GM18951 (cell line): ENCODE results near the gene TMEM170A.
"Not testable (repeated sequence)": the region's sequence is repeated elsewhere in the genome, so short reads cannot be mapped to it uniquely, and the experiment has no call there.

ENCODE experiments used
- POLR2A ChIP-seq: IDR thresholded peaks from 4 replicates; pipeline ENCODE4 v1.6.1; 2011; ENCODE audit warnings: mild to moderate bottlenecking; ENCODE audit not compliant: insufficient read length, insufficient read depth; ENCODE audit errors: extremely low read depth
- in situ Hi-C: fragments of 300-500 bp; cut with MboI; formaldehyde crosslinking; loops from one replicate; pipeline ENCODE4 v1.12.0; 2022; ENCODE audit warnings: low sequenced_read_pairs, mixed read lengths, inconsistent platforms; ENCODE audit not compliant: unreplicated experiment

TMEM170A gene

GRCh38 chr16:75455677-75456076 lies 8.8 kb downstream of the TMEM170A start:
- in situ Hi-C loops = no loop called here
- TF ChIP-seq POLR2A = no peak

GRCh38 chr16:75452464-75453190 lies 11.9 kb downstream of the TMEM170A start:
- no peak for TF ChIP-seq POLR2A
- in situ Hi-C loops = no loop called here

- no peak for TF ChIP-seq POLR2A
- in situ Hi-C loops = no loop called here
Observed at GRCh38 chr16:75446416-75446815, 18.1 kb downstream of the TMEM170A start.

GRCh38 chr16:75445298-75445697 lies 19.2 kb downstream of the TMEM170A start:
- in situ Hi-C loops = no loop called here
- TF ChIP-seq POLR2A = no peak

- TF ChIP-seq POLR2A = no peak
- in situ Hi-C loops = no loop called here
Observed at GRCh38 chr16:75443298-75443697, 21.2 kb downstream of the TMEM170A start.

GRCh38 chr16:75433732-75434413 lies 30.6 kb downstream of the TMEM170A start:
- TF ChIP-seq POLR2A = no peak
- in situ Hi-C loops = no loop called here

- in situ Hi-C loops = no loop called here
- TF ChIP-seq POLR2A = peak; percentile 90
Observed at GRCh38 chr16:75432828-75433731, 31.4 kb downstream of the TMEM170A start, which contains the start of gene CFDP1. Gene CFDP1, minus strand, starts transcription at chr16:75433503. Its CDS starts 151 bp downstream, at chr16:75433352.

GRCh38 chr16:75429621-75430403 lies 34.7 kb downstream of the TMEM170A start:
- in situ Hi-C loops = no loop called here
- TF ChIP-seq POLR2A = no peak

GRCh38 chr16:75426524-75426923 lies 38.0 kb downstream of the TMEM170A start:
- in situ Hi-C loops = not testable (repeated sequence)

GRCh38 chr16:75424105-75424762 lies 40.3 kb downstream of the TMEM170A start:
- in situ Hi-C loops = not testable (repeated sequence)

GRCh38 chr16:75423723-75424104 lies 40.8 kb downstream of the TMEM170A start:
- no peak for TF ChIP-seq POLR2A
- in situ Hi-C loops = no loop called here

GRCh38 chr16:75421820-75422126 lies 42.7 kb downstream of the TMEM170A start:
- TF ChIP-seq POLR2A = no peak
- in situ Hi-C loops = no loop called here
